ENCODE measurements around the gene GXYLT1. TPM values are rescaled to one million over a fixed set of nuclear protein-coding genes. Genes with fewer than 3 reads are reported as not detected.

The GXYLT1 gene
- total and polyA plus RNA-seq, 2 experiments from 2014 or later = 3.9 to 13.4 TPM

GRCh38 chr12:42166501-42166900 lies 21.8 kb upstream of the GXYLT1 start:
- Histone ChIP-seq H3K27ac (ENCODE audit: low read depth) (no peak overlapping the region), H3K79me2 (replicated peaks; ENCODE audit: insufficient read depth) (no peaks in the 10 kb centered on the region), H3K4me1 (ENCODE audit: insufficient read depth) (no peaks in the 10 kb centered on the region), H3K4me2 (no peak overlapping the region), H4K20me1 (replicated peaks; ENCODE audit: insufficient read depth) (no peaks in the 10 kb centered on the region), H3F3A (replicated peaks; ENCODE audit: low read depth) (no peaks in the 10 kb centered on the region), H3K4me3 (no peak overlapping the region), H3K9me2 (ENCODE audit: insufficient read depth) (no peaks in the 10 kb centered on the region), H2AFZ (no peak overlapping the region), H3K36me3 (ENCODE audit: insufficient read depth) (no peaks in the 10 kb centered on the region), H3K27me3 (ENCODE audit: insufficient read depth) (no peaks in the 10 kb centered on the region)
- Mint-ChIP-seq H3K27me3 (ENCODE audit: insufficient read depth, low read depth, poor library complexity) (no peaks in the 10 kb centered on the region), H3K36me3 (ENCODE audit: low read depth) (no peaks in the 10 kb centered on the region), H3K4me1 (peaks cover 4% of the 10 kb centered on the region; the same call in 2 of the 3 replicates), H3K9me3 (no peaks in the 10 kb centered on the region), H3K4me3 (no peak overlapping the region), H3K27ac (no peak overlapping the region)
- DNase-seq (ENCODE audit: low spot score) = no peak
- ATAC-seq = no peak
- TF ChIP-seq JUNB (IDR thresholded peaks at IDR 0.05; ENCODE audit: unreplicated experiment) = no peak
- TF ChIP-seq EZH2phosphoT487 (IDR thresholded peaks at IDR 0.05; ENCODE audit: unreplicated experiment) = no peak
- TF ChIP-seq, protein P1, sequence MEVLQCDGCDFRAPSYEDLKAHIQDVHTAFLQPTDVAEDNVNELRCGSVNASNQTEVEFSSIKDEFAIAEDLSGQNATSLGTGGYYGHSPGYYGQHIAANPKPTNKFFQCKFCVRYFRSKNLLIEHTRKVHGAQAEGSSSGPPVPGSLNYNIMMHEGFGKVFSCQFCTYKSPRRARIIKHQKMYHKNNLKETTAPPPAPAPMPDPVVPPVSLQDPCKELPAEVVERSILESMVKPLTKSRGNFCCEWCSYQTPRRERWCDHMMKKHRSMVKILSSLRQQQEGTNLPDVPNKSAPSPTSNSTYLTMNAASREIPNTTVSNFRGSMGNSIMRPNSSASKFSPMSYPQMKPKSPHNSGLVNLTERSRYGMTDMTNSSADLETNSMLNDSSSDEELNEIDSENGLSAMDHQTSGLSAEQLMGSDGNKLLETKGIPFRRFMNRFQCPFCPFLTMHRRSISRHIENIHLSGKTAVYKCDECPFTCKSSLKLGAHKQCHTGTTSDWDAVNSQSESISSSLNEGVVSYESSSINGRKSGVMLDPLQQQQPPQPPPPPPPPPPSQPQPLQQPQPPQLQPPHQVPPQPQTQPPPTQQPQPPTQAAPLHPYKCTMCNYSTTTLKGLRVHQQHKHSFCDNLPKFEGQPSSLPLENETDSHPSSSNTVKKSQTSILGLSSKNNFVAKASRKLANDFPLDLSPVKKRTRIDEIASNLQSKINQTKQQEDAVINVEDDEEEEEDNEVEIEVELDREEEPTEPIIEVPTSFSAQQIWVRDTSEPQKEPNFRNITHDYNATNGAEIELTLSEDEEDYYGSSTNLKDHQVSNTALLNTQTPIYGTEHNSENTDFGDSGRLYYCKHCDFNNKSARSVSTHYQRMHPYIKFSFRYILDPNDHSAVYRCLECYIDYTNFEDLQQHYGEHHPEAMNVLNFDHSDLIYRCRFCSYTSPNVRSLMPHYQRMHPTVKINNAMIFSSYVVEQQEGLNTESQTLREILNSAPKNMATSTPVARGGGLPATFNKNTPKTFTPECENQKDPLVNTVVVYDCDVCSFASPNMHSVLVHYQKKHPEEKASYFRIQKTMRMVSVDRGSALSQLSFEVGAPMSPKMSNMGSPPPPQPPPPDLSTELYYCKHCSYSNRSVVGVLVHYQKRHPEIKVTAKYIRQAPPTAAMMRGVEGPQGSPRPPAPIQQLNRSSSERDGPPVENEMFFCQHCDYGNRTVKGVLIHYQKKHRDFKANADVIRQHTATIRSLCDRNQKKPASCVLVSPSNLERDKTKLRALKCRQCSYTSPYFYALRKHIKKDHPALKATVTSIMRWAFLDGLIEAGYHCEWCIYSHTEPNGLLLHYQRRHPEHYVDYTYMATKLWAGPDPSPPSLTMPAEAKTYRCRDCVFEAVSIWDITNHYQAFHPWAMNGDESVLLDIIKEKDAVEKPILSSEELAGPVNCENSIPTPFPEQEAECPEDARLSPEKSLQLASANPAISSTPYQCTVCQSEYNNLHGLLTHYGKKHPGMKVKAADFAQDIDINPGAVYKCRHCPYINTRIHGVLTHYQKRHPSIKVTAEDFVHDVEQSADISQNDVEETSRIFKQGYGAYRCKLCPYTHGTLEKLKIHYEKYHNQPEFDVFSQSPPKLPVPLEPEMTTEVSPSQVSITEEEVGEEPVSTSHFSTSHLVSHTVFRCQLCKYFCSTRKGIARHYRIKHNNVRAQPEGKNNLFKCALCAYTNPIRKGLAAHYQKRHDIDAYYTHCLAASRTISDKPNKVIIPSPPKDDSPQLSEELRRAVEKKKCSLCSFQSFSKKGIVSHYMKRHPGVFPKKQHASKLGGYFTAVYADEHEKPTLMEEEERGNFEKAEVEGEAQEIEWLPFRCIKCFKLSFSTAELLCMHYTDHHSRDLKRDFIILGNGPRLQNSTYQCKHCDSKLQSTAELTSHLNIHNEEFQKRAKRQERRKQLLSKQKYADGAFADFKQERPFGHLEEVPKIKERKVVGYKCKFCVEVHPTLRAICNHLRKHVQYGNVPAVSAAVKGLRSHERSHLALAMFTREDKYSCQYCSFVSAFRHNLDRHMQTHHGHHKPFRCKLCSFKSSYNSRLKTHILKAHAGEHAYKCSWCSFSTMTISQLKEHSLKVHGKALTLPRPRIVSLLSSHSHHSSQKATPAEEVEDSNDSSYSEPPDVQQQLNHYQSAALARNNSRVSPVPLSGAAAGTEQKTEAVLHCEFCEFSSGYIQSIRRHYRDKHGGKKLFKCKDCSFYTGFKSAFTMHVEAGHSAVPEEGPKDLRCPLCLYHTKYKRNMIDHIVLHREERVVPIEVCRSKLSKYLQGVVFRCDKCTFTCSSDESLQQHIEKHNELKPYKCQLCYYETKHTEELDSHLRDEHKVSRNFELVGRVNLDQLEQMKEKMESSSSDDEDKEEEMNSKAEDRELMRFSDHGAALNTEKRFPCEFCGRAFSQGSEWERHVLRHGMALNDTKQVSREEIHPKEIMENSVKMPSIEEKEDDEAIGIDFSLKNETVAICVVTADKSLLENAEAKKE (CRISPR knock-in tag; IDR thresholded peaks at IDR 0.05) = no peak
- TF ChIP-seq NANOG (IDR thresholded peaks at IDR 0.05; ENCODE audit: borderline replicate concordance) = no peak
- TF ChIP-seq STAT1 (IDR thresholded peaks at IDR 0.05; ENCODE audit: unreplicated experiment) = no peak

DNA sequence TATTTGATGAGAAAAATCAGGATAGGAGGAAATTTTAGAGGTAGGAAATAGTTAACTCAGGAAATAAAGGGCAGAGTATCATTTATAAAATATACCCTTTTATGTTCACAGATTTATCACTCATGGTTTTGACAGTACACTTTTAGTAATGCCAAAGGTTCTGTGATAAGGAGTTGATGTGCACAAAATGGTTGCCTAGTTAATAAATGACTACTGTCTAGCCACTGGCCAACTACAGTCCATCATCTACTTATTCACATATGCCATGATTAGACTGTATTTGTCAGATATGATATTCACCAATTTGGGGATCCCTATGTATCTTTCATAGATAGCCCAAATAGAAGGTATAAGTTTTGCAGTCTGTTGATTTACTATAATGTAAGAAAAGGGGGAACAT lies 19.2 kb upstream of the GXYLT1 start:
- H3K79me2 ChIP-seq (replicated peaks; ENCODE audit: insufficient read depth) = no peaks in the 10 kb centered on the region
- H4K20me1 ChIP-seq (replicated peaks; ENCODE audit: insufficient read depth) = no peaks in the 10 kb centered on the region
- no peak for DNase-seq (ENCODE audit: low spot score)
- H3K27me3 Mint-ChIP-seq (ENCODE audit: insufficient read depth, low read depth, poor library complexity) = no peaks in the 10 kb centered on the region
- no peaks in the 10 kb centered on the region for H3K36me3 Mint-ChIP-seq (ENCODE audit: low read depth)
- H3K4me2 ChIP-seq = no peak overlapping the region
- no peak overlapping the region for H3K4me3 ChIP-seq
- H3K4me1 Mint-ChIP-seq = peaks cover 12% of the 10 kb centered on the region; the same call in 2 of the 3 replicates
- no peak overlapping the region for H3K27ac ChIP-seq (ENCODE audit: low read depth)
- ATAC-seq = no peak
- no peaks in the 10 kb centered on the region for H3K36me3 ChIP-seq (ENCODE audit: insufficient read depth)
- H3K9me3 Mint-ChIP-seq = no peaks in the 10 kb centered on the region
- H3K27me3 ChIP-seq (ENCODE audit: insufficient read depth) = no peaks in the 10 kb centered on the region
- TF ChIP-seq POLR2AphosphoS5 (IDR thresholded peaks at IDR 0.05; ENCODE audit: low read depth) (no peak), CREB1 (CRISPR knock-in tag; IDR thresholded peaks at IDR 0.05; ENCODE audit: low read depth) (no peak), ZNF331 (CRISPR knock-in tag; IDR thresholded peaks at IDR 0.05; ENCODE audit: low read depth) (no peak), EZH2phosphoT487 (IDR thresholded peaks at IDR 0.05; ENCODE audit: unreplicated experiment) (no peak)
- TF ChIP-seq, protein P2, sequence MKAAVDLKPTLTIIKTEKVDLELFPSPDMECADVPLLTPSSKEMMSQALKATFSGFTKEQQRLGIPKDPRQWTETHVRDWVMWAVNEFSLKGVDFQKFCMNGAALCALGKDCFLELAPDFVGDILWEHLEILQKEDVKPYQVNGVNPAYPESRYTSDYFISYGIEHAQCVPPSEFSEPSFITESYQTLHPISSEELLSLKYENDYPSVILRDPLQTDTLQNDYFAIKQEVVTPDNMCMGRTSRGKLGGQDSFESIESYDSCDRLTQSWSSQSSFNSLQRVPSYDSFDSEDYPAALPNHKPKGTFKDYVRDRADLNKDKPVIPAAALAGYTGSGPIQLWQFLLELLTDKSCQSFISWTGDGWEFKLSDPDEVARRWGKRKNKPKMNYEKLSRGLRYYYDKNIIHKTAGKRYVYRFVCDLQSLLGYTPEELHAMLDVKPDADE (IDR thresholded peaks at IDR 0.05) = no peak
- H3K9me2 ChIP-seq (ENCODE audit: insufficient read depth) = no peaks in the 10 kb centered on the region
- no peak overlapping the region for H3K27ac Mint-ChIP-seq
- H3K4me3 Mint-ChIP-seq = no peak overlapping the region
- H3K4me1 ChIP-seq (ENCODE audit: insufficient read depth) = no peaks in the 10 kb centered on the region
- H2AFZ ChIP-seq = no peak overlapping the region
- no peaks in the 10 kb centered on the region for H3F3A ChIP-seq (replicated peaks; ENCODE audit: low read depth)
